HuH-7 (cell line): ENCODE results near the gene GDNF.
A peak's percentile ranks its signal among the peaks of the same experiment; 100 is the strongest.
"Not testable (repeated sequence)": the region's sequence is repeated elsewhere in the genome, so short reads cannot be mapped to it uniquely, and the experiment has no call there.

Experiments
- DNase-seq: peaks from one replicate; pipeline ENCODE4 v3.0.0; 2011; ENCODE audit warnings: low spot score

GDNF gene

GRCh38 chr5:37839407-37840052, at the start of gene GDNF:
Gene GDNF (minus strand): TSS chr5:37840041. CDS start chr5:37834796, 5,245 bp downstream.
- peak; percentile 95 for DNase-seq

- no peak for DNase-seq
Observed at GRCh38 chr5:37888476-37888875, 48.6 kb upstream of the GDNF start.

- no peak for DNase-seq
Observed at GRCh38 chr5:37886242-37886905, 46.5 kb upstream of the GDNF start.

- DNase-seq, result no peak
Observed at GRCh38 chr5:37882636-37883035, 42.8 kb upstream of the GDNF start.

GRCh38 chr5:37881359-37881758, 41.5 kb upstream of the GDNF start:
- no peak for DNase-seq

- no peak for DNase-seq
Observed at GRCh38 chr5:37876943-37877342, 37.1 kb upstream of the GDNF start.

- DNase-seq, result no peak
Observed at GRCh38 chr5:37876245-37876644, 36.4 kb upstream of the GDNF start.

GRCh38 chr5:37875051-37875787, 35.4 kb upstream of the GDNF start:
- DNase-seq, result no peak

- no peak for DNase-seq
Observed at GRCh38 chr5:37873988-37874387, 34.1 kb upstream of the GDNF start.

- DNase-seq, result no peak
Observed at GRCh38 chr5:37871023-37871815, 31.4 kb upstream of the GDNF start.

GRCh38 chr5:37869216-37869615, 29.4 kb upstream of the GDNF start:
- no peak for DNase-seq

- no peak for DNase-seq
Observed at GRCh38 chr5:37867654-37868053, 27.8 kb upstream of the GDNF start.

- DNase-seq, result not testable (repeated sequence)
Observed at GRCh38 chr5:37862907-37863306, 23.1 kb upstream of the GDNF start.

- no peak for DNase-seq
Observed at GRCh38 chr5:37860206-37860605, 20.4 kb upstream of the GDNF start.

- DNase-seq, result no peak
Observed at GRCh38 chr5:37859805-37860204, 20.0 kb upstream of the GDNF start.

GRCh38 chr5:37858250-37858649, 18.4 kb upstream of the GDNF start:
- DNase-seq, result no peak

GRCh38 chr5:37857696-37858095, 17.9 kb upstream of the GDNF start:
- no peak for DNase-seq

GRCh38 chr5:37855438-37855837, 15.6 kb upstream of the GDNF start:
- no peak for DNase-seq

GRCh38 chr5:37851305-37851704, 11.5 kb upstream of the GDNF start:
- DNase-seq, result no peak

- DNase-seq, result no peak
Observed at GRCh38 chr5:37850226-37850865, 10.5 kb upstream of the GDNF start.

GRCh38 chr5:37849641-37850040, 9.8 kb upstream of the GDNF start:
- no peak for DNase-seq

GRCh38 chr5:37847978-37848425, 8.2 kb upstream of the GDNF start:
- DNase-seq, result no peak
